Measurements from ENCODE around the gene TNFRSF19.
A peak's percentile ranks its signal among the peaks of the same experiment; 100 is the strongest.

TNFRSF19 gene

DNA sequence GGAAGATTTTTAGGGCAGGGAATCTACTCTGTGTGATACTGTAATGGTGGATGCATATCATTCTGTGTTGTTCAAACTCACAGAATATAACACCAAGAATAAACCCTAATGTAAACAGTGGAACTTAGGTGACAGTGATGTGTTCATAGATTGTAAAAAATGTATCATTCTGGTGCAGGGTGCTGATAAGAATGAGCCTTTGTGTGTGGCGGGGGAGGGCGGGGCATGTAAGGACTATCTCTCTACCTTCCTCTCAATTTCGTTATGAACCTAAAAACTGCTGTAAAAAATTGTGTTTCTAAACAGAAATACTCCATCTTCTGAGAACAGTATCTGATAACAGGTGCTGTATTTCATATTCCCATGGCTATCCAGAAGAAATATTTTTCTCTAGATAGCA, 35.6 kb downstream of the TNFRSF19 start:
- no peak for DNase-seq (ENCODE audit: low spot score)

GRCh38 chr13:23608138-23608537, 37.9 kb downstream of the TNFRSF19 start:
- DNase-seq (ENCODE audit: low spot score), result no peak

DNA sequence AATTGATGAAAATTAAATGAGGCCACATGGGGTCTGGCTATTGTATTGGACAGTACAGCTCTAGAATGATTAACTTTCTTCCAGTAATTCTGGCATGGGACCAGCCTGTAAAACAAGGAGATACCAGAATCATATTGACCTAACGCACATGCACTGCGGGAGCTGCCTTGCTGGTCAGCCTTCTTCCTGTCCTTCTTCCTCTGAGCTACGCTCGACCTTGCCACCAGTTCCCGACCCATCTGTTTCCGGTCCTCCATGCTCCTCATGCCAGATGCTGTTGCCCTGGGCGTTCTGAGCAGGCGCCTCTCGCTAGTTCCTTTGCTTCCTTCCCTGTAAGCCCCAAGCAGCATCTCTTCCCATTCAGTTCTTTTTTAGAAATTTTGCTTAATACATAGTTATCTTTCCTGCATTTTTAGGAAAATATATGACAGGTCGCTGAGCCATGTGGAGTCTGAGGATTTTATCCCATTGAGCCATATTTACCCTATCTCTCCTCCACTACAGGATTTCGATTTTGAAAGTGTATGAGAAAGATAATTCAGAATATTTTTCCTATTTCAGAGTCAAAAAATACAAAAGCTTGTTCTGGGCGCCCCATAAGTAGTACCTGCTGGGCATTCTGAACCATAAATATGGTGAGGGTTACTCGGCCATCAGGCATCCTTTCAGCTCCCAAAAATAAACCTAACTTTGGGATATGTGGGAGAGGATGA, 38.6 kb downstream of the TNFRSF19 start:
- peak; percentile 11 for DNase-seq (ENCODE audit: low spot score)

GRCh38 chr13:23609414-23609760, 39.2 kb downstream of the TNFRSF19 start:
- no peak for DNase-seq (ENCODE audit: low spot score)

DNA sequence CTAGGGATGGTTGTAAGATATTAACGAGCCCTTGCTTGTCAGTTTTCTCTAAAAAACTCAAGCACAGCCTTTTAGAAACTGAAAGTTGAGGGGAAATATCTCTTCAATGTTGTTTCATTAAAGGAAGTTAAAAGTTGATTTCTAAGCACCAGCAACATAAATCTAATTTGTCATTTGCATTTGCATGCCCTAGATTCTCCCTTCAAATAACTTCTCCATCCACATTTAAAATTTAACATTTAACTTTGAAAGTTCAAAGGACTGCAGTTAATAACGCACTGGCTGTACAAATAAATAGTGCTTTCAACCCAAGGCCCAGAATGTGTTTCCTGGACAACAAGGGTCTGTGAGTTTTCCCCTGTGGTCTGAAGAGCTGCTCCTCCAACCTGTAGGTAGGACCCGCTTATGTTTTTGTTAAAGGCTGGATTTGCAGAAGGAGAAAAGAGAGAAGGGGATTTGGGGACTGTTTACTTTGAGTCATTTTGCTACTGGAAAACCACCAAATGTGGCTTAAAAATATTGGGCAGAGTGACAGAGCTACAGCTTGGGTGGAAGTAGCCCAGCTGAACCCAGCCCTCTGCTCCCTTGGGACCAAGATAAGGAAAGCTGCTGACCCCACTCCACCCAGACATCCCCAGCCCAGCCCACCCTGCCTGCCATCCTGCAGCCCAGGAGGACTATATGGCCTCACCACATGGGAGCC, 39.8 kb downstream of the TNFRSF19 start:
- DNase-seq (ENCODE audit: low spot score), result no peak

- DNase-seq (ENCODE audit: low spot score), result no peak
Observed at GRCh38 chr13:23610966-23611491, 40.8 kb downstream of the TNFRSF19 start.

DNA sequence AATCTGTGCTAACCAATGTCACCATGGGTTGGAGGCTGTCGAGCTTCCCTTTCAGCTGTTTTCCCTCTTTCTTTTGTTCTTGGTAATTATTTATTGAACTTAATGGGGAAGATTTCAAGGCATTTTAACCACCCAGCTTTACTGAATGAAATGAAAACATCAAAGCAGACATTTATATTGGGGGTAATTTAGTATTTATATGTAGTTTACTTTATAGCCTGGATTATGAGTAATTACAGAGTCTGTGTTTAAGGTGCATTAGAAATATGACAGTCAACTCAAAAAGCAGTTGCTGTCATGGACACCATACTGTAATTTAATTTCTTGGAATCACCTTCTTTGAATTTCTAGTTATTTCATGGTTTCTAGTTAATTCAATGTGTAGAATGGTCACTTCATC, 42.0 kb downstream of the TNFRSF19 start:
- DNase-seq (ENCODE audit: low spot score), result no peak

DNA sequence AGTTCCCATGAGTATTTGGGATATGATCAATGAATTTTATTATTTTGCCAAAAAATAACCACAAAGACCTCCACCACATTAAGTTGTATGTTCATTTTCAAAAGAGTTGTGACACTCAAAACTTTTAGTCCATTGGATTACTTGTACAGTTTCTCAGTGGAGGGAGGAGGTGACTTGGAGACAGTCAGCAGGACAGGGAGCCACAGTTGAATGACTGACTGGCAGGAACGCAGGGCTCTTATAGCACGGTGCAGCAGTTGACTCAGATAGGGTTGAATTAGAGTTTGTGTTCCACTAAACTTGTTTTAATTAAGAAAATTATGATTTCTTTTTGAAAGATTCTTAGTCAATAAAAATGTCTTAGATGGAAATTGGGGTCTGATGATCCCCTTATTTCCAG, 42.5 kb downstream of the TNFRSF19 start:
- no peak for DNase-seq (ENCODE audit: low spot score)

GRCh38 chr13:23613596-23613995, 43.4 kb downstream of the TNFRSF19 start:
- no peak for DNase-seq (ENCODE audit: low spot score)

- DNase-seq (ENCODE audit: low spot score), result no peak
Observed at GRCh38 chr13:23615395-23616081, 45.3 kb downstream of the TNFRSF19 start.

- DNase-seq (ENCODE audit: low spot score), result no peak
Observed at GRCh38 chr13:23616228-23616627, 46.0 kb downstream of the TNFRSF19 start.

DNA sequence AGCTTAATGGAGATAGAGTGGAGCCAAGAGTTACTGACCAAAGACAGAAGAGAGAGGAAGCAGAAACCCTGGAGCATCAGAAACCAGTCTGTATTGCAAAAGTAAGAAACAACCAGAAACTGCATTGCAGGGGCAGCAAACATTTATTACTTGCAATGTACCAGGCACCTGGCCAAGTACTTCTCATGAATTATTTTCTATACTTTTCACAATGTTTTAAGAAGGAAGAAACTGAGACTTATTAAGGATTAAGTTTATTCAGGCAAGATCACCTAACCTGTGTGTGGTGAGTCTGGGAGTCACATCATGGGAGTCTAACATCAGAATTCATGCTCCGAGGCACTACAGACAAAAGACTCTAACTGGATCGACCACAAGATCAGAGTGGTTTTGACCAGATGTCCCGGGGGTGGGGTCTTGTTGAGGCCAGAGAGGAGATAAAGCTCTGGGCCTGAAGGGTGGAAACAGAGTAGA, 47.4 kb downstream of the TNFRSF19 start:
- DNase-seq (ENCODE audit: low spot score), result no peak

- DNase-seq (ENCODE audit: low spot score), result no peak
Observed at GRCh38 chr13:23618341-23618740, 48.1 kb downstream of the TNFRSF19 start.

GRCh38 chr13:23619068-23619855, 49.0 kb downstream of the TNFRSF19 start:
- no peak for DNase-seq (ENCODE audit: low spot score)

- no peak for DNase-seq (ENCODE audit: low spot score)
Observed at GRCh38 chr13:23620211-23620610, 50.0 kb downstream of the TNFRSF19 start.

- DNase-seq (ENCODE audit: low spot score), result no peak
Observed at GRCh38 chr13:23620613-23621315, 50.6 kb downstream of the TNFRSF19 start.

DNA sequence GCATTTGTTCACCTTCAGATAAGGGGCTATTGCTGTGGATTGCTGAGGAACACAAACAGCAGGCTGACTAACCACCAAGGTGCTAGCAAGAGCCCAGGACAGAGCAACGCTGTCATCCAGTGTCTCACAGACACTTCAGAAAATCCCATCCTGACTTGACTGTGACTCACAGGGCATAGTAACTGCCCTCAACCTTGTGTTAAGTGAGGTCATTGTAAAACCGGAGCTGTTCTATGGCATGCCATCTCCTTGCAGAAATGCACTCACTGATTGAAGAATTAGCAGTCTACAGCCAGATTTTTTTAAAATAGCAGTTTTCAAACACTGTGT, 51.1 kb downstream of the TNFRSF19 start:
- no peak for DNase-seq (ENCODE audit: low spot score)

DNA sequence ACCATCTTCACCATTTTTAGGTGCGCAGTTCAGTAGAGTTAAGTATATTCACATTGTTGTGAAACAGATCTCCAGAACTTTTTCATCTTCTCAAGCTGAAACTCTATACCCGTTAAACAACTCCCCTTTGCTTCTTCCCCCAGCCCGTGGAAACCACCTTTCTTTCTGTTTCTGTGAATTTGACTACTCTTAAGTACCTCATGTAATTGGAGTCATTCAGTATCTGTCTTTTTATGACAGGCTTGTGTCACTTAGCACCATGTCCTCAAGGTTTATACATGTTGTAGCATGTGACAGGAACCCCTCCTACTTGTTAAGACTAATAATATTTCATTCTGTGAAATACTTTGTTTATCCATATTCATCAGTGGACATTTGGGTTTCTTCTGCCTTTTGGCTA, 52.8 kb downstream of the TNFRSF19 start:
- no peak for DNase-seq (ENCODE audit: low spot score)

GRCh38 chr13:23623394-23623793, 53.2 kb downstream of the TNFRSF19 start:
- no peak for DNase-seq (ENCODE audit: low spot score)

DNA sequence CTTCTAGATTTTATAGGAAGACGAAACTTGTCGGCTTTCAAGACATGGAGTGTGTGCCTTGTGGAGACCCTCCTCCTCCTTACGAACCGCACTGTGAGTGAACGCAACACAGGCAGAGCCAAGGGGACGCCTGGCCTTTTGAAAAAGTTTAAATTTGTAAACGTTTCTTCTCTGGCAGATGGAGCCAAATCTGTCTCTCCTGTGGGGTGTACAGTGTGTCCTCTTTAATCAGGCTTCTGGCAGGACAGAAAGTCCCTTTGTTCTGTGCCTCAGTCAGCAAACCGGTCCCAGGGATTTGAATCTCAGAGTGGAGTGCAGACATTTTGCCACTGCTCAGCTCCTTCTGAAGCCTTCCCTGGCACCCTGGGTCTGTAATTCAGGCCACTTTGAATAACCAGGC, 56.5 kb downstream of the TNFRSF19 start:
- DNase-seq (ENCODE audit: low spot score), result peak; percentile 9

DNA sequence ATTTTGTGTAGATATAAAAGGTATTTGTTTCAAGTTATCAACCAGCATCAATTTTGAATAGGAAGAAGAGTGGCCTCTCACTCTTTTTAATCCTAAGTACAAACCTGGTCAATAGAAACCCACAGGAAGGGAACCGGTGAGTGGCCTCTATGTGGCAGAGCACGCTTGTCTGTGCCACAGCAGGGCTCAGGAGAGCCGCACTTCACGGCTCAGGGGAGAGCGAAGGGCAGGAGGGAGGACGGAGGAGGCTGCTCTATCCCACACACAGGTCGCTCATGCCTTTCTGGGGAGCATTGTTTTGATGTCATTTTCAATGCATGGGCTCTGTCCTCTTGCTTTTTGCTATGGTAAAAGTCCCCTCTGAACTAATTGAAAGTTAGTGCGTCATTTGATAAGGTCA, 57.2 kb downstream of the TNFRSF19 start:
- no peak for DNase-seq (ENCODE audit: low spot score)

DNA sequence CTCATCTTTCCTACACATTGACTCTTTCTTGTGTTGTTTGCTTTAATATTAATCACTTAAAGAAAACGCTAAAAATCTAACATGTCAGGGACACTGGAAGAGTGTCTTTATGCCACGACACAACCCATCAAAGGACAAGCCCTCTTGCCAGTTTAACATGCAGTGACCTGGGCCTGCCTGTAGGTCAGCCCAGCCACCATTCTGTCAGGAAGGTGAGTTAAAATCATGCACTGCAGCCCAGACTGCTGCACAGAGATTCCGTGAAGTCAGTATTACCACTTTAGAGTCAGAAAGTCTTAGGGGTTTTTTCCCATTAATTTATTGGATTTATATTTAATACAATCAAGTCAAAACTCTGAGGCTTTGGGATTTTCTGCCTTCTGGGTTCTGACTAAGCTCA, 58.0 kb downstream of the TNFRSF19 start:
- no peak for DNase-seq (ENCODE audit: low spot score)

Data from cerebellar cortex (tissue), 1 donor.